Measurements from ENCODE around the gene ELF5. TPM values are rescaled to one million over a fixed set of nuclear protein-coding genes. Genes with fewer than 3 reads are reported as not detected.

Gene ELF5
- total and polyA plus RNA-seq, 2 donors (not counting 3 experiments of a cell fraction or from before 2014, with no cell fraction given) = not detected

DNA sequence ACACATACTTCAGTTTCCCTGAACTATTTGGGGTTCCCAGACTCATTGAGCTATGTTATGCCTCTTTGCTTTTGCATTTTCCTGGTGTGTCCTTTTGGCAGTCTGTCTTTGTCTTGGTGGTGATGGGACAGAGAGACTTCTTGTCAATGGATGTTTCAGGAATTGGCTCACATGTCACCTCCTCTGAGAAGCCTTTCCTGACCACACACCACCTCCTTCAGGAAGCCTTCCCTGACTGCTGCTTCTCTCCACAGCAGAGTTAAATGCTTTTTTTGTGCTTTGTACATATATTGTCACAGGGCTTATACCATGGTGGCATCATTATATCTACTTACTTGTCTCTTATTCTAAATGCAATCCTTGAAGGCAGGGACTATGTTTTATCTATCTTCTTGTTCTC is 28.5 kb upstream of the ELF5 start:
- ChIA-PET CTCF (no interaction called here), POLR2A (no interaction called here)
- Histone ChIP-seq H3K4me1 (ENCODE audit: control insufficient read depth, extremely low read depth, insufficient read depth, low read length) (no peaks in the 10 kb centered on the region), H3K79me2 (ENCODE audit: control insufficient read depth, insufficient read depth, low read length) (no peaks in the 10 kb centered on the region), H3K27me3 (ENCODE audit: control insufficient read depth in 2 of 2, insufficient read depth in 2 of 2, low read length in 2 of 2) (peaks cover 0 to 6% of the 10 kb centered on the region in 2 experiments), H3K4me2 (ENCODE audit: insufficient read depth, low read length) (no peak overlapping the region), H3K4me3 (replicated peaks in 1 of 3; ENCODE audit: insufficient read depth in 1 of 3, low read depth in 1 of 3, low read length in 3 of 3) (no peak overlapping the region), H3K9ac (replicated peaks; ENCODE audit: extremely low read depth, insufficient read depth, low read length) (no peak overlapping the region), H3K27ac (ENCODE audit: insufficient read depth, low read depth, low read length) (no peak overlapping the region), H4K20me1 (replicated peaks; ENCODE audit: control insufficient read depth, extremely low read depth, insufficient read depth, low read length) (no peaks in the 10 kb centered on the region), H2AFZ (ENCODE audit: low read depth, low read length) (no peak overlapping the region), H3K9me1 (replicated peaks; ENCODE audit: control insufficient read depth, extremely low read depth, insufficient read depth, low read length) (no peaks in the 10 kb centered on the region), H3K9me3 (replicated peaks; ENCODE audit: control insufficient read depth, insufficient read depth, low read length) (no peaks in the 10 kb centered on the region), H3K36me3 (ENCODE audit: control insufficient read depth in 2 of 2, extremely low read depth in 1 of 2, insufficient read depth in 2 of 2, low read length in 2 of 2) (no peaks in the 10 kb centered on the region)
- DNase-seq (ENCODE audit: low read depth, low spot score) (no peak), FAIRE-seq (no peak)
- intact Hi-C loops (cut with micrococcal nuclease) (no loop called here), dilution Hi-C loops (cut with MboI; ENCODE audit: extremely low pct_ligation_motif_present, low sequenced_read_pairs) (no loop called here)
- TF ChIP-seq, protein P1, sequence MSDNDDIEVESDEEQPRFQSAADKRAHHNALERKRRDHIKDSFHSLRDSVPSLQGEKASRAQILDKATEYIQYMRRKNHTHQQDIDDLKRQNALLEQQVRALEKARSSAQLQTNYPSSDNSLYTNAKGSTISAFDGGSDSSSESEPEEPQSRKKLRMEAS (IDR thresholded peaks at IDR 0.05; ENCODE audit: insufficient read depth, insufficient read length) = no peak
- TF ChIP-seq MYC (IDR thresholded peaks at IDR 0.05; ENCODE audit: low read depth, low read length) = no peak
- no peak for TF ChIP-seq JUN (IDR thresholded peaks at IDR 0.05; ENCODE audit: borderline replicate concordance, insufficient read depth, insufficient read length, low read depth)
- no peak for TF ChIP-seq POLR2A (IDR thresholded peaks at IDR 0.05; ENCODE audit: low read depth, low read length)
- no TSS peak for BruUV-seq (replicated peaks)

DNA sequence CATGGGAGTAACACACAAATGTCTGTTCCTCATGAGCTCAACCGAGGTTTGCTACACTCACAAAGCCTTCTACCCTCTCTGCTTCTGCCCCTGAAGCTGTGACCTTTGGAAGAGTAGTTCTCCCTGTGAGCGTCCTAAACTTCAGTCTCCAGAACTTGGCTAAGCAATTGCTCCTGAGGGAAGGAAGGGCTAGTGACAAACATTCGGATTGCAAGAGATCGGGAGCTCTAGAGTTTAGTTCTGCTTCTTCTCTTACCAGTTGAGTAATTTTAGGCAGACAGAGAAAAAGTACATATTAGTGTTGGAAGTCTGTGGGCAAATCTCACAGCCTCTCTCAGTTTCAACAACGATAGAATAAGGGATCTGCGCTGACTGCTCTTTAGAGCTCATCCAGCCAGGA is 27.3 kb upstream of the ELF5 start:
- ChIA-PET CTCF (interaction anchor here (1.2 kb wide), 1 partner anchor 9 kb away, joined by 3 read pairs; no protein-coding TSS in a partner anchor), POLR2A (no interaction called here)
- H3K4me1 ChIP-seq (ENCODE audit: control insufficient read depth, extremely low read depth, insufficient read depth, low read length) = no peaks in the 10 kb centered on the region
- DNase-seq (ENCODE audit: low read depth, low spot score) (no peak), FAIRE-seq (no peak)
- no peak overlapping the region for H3K4me3 ChIP-seq (replicated peaks in 1 of 3; ENCODE audit: insufficient read depth in 1 of 3, low read depth in 1 of 3, low read length in 3 of 3)
- H3K27me3 ChIP-seq (ENCODE audit: control insufficient read depth in 2 of 2, insufficient read depth in 2 of 2, low read length in 2 of 2) = peaks cover 0 to 4% of the 10 kb centered on the region in 2 experiments
- H3K4me2 ChIP-seq (ENCODE audit: insufficient read depth, low read length) = no peak overlapping the region
- no peaks in the 10 kb centered on the region for H3K36me3 ChIP-seq (ENCODE audit: control insufficient read depth in 2 of 2, extremely low read depth in 1 of 2, insufficient read depth in 2 of 2, low read length in 2 of 2)
- TF ChIP-seq POLR2AphosphoS5 (IDR thresholded peaks at IDR 0.05; ENCODE audit: insufficient read depth, low read depth, low read length) = no peak
- TF ChIP-seq, protein P2, sequence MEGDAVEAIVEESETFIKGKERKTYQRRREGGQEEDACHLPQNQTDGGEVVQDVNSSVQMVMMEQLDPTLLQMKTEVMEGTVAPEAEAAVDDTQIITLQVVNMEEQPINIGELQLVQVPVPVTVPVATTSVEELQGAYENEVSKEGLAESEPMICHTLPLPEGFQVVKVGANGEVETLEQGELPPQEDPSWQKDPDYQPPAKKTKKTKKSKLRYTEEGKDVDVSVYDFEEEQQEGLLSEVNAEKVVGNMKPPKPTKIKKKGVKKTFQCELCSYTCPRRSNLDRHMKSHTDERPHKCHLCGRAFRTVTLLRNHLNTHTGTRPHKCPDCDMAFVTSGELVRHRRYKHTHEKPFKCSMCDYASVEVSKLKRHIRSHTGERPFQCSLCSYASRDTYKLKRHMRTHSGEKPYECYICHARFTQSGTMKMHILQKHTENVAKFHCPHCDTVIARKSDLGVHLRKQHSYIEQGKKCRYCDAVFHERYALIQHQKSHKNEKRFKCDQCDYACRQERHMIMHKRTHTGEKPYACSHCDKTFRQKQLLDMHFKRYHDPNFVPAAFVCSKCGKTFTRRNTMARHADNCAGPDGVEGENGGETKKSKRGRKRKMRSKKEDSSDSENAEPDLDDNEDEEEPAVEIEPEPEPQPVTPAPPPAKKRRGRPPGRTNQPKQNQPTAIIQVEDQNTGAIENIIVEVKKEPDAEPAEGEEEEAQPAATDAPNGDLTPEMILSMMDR (IDR thresholded peaks at IDR 0.05; ENCODE audit: extremely low read depth in 1 of 2, insufficient read depth in 1 of 2, low read depth in 1 of 2, low read length in 2 of 2) = no peak
- TF ChIP-seq, protein P1 (IDR thresholded peaks at IDR 0.05; ENCODE audit: insufficient read depth, insufficient read length) = no peak
- no peak for TF ChIP-seq FOS (IDR thresholded peaks at IDR 0.05; ENCODE audit: borderline replicate concordance, insufficient read depth, low read length)
- TF ChIP-seq EZH2 (IDR thresholded peaks at IDR 0.05; ENCODE audit: borderline replicate concordance, low read depth, low read length, severe bottlenecking) = no peak
- TF ChIP-seq POLR2A (IDR thresholded peaks at IDR 0.05; ENCODE audit: low read depth, low read length) = no peak
- TF ChIP-seq MYC (IDR thresholded peaks at IDR 0.05; ENCODE audit: low read depth, low read length) = no peak
- no peak for TF ChIP-seq JUN (IDR thresholded peaks at IDR 0.05; ENCODE audit: borderline replicate concordance, insufficient read depth, insufficient read length, low read depth)
- no peak for TF ChIP-seq GATA2 (IDR thresholded peaks at IDR 0.05; ENCODE audit: insufficient read depth, insufficient read length, low read depth, low read length)
- intact Hi-C loops (cut with micrococcal nuclease) = no loop called here
- H3K9ac ChIP-seq (replicated peaks; ENCODE audit: extremely low read depth, insufficient read depth, low read length) = no peak overlapping the region
- H3K9me3 ChIP-seq (replicated peaks; ENCODE audit: control insufficient read depth, insufficient read depth, low read length) = no peaks in the 10 kb centered on the region
- dilution Hi-C loops (cut with MboI; ENCODE audit: extremely low pct_ligation_motif_present, low sequenced_read_pairs) = no loop called here
- H3K9me1 ChIP-seq (replicated peaks; ENCODE audit: control insufficient read depth, extremely low read depth, insufficient read depth, low read length) = no peaks in the 10 kb centered on the region
- H3K79me2 ChIP-seq (ENCODE audit: control insufficient read depth, insufficient read depth, low read length) = no peaks in the 10 kb centered on the region
- no peaks in the 10 kb centered on the region for H4K20me1 ChIP-seq (replicated peaks; ENCODE audit: control insufficient read depth, extremely low read depth, insufficient read depth, low read length)
- H2AFZ ChIP-seq (ENCODE audit: low read depth, low read length) = no peak overlapping the region
- BruUV-seq (replicated peaks) = no TSS peak
- H3K27ac ChIP-seq (ENCODE audit: insufficient read depth, low read depth, low read length) = no peak overlapping the region

Measured in endothelial cell of umbilical vein (primary cell).